ENCODE measurements around the gene GABBR2.
A peak's percentile ranks its signal among the peaks of the same experiment; 100 is the strongest.

GABBR2 gene

GRCh38 chr9:98256756-98257155, 452.0 kb downstream of the GABBR2 start:
- peak; percentile 10 for DNase-seq (ENCODE audit: low read depth)

- DNase-seq (ENCODE audit: low read depth), result peak; percentile 95
These were observed 453.0 kb downstream of the GABBR2 start, which contains the start of gene TBC1D2 for GRCh38 chr9:98255578-98256296. TBC1D2 (minus strand) TSS chr9:98255649; CDS start chr9:98255541, 108 bp downstream.

GRCh38 chr9:98255061-98255577, 453.6 kb downstream of the GABBR2 start:
- DNase-seq (ENCODE audit: low read depth), result no peak

- no peak for DNase-seq (ENCODE audit: low read depth)
These were observed 454.3 kb downstream of the GABBR2 start for GRCh38 chr9:98254228-98255060.

GRCh38 chr9:98253565-98253964, 455.2 kb downstream of the GABBR2 start:
- no peak for DNase-seq (ENCODE audit: low read depth)

- no peak for DNase-seq (ENCODE audit: low read depth)
These were observed 457.2 kb downstream of the GABBR2 start for GRCh38 chr9:98251551-98251950.

- no peak for DNase-seq (ENCODE audit: low read depth)
These were observed 459.0 kb downstream of the GABBR2 start for GRCh38 chr9:98249771-98250170.

GRCh38 chr9:98248737-98249474, 459.8 kb downstream of the GABBR2 start:
- no peak for DNase-seq (ENCODE audit: low read depth)

- DNase-seq (ENCODE audit: low read depth), result no peak
These were observed 460.7 kb downstream of the GABBR2 start for GRCh38 chr9:98247831-98248657.

GRCh38 chr9:98242426-98242825, 466.3 kb downstream of the GABBR2 start:
- DNase-seq (ENCODE audit: low read depth), result no peak

- no peak for DNase-seq (ENCODE audit: low read depth)
These were observed 467.1 kb downstream of the GABBR2 start for GRCh38 chr9:98241357-98242300.

GRCh38 chr9:98240475-98240874, 468.3 kb downstream of the GABBR2 start:
- no peak for DNase-seq (ENCODE audit: low read depth)

Measured in stimulated activated CD8-positive, alpha-beta memory T cell treated with anti-CD3 and anti-CD28 coated beads, Interleukin-12 subunit alpha, Interleukin-12 subunit beta, amount 100 ng/mL, for 1 hour (primary cell).